Peyer's patch (tissue), 4 donors: ENCODE results near the gene ANKRD65.

Experiments used
- CTCF ChIP-seq, 6 experiments: fragments of 450-650 bp in 4 of 6; fragments of 200-600 bp in 2 of 6; sonication (generic) in 1 of 6; IDR thresholded peaks; one replicate each; pipeline ENCODE4 v1.5.1; 2017 to 2019; ENCODE audit warnings: antibody characterized with exemption in 6 of 6, mild to moderate bottlenecking in 3 of 6, moderate library complexity in 1 of 6
- POLR2A ChIP-seq, 2 donors: fragments of 450-650 bp; IDR thresholded peaks; one replicate each; pipeline ENCODE4 v1.5.1; 2017; ENCODE audit warnings: antibody characterized with exemption in 2 of 2, mild to moderate bottlenecking in 2 of 2, moderate library complexity in 2 of 2

- no peak for TF ChIP-seq CTCF (IDR thresholded peaks at IDR 0.05)
- no peak for TF ChIP-seq POLR2A (IDR thresholded peaks at IDR 0.05)
Measured at GRCh38 chr1:1377540-1378205, 43.4 kb downstream of the ANKRD65 start.
